ENCODE measurements around the gene LEFTY1. TPM values are rescaled to one million over a fixed set of nuclear protein-coding genes. Genes with fewer than 3 reads are reported as not detected.

The LEFTY1 gene
- total RNA-seq, 2 experiments from 2014 or later = 0.19 TPM; not detected in 1

DNA sequence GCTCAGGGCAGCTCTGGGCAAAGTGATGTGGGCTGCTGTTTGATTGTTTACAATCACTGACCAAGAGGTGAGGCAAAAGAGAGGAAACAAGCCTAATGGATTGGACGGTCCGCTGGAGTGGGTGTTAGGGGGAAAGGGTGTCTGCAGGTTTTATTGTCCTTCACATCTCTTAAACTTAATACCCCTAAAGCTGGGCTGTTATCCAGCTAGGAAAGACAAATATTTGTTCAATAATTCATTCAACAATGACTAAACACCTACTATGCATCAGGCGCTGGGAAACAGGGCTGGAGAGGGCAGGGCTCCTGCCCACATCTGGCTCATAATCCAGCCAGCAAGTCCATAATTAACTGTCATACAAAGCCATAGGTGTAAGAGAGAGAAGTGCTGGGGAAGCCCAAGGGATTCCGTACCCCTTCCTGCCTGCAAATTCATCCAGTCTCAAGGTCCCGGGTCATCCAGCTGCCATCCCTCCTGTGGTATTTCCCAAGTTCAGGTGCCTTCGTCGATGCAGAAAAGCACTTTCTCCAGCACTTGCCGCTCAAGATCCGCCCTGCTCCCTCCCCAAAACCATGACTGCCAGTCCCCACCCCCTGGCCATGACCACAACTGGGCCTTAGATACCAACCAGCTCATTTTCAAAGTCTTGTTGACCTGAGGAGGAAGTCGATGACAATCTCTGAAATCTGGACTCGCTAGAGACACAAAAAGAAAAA, 17.4 kb downstream of the LEFTY1 start:
- peak overlapping the region; percentile 40 for H3K27ac Mint-ChIP-seq
- peaks cover 48% of the 10 kb centered on the region for H3K36me3 Mint-ChIP-seq
- H3K4me1 Mint-ChIP-seq = peaks cover 45% of the 10 kb centered on the region
- H3K4me3 Mint-ChIP-seq = no peak overlapping the region
- ATAC-seq (ENCODE audit: low read depth) (no peak), DNase-seq (no peak)
- H3K27me3 Mint-ChIP-seq = no peaks in the 10 kb centered on the region
- POLR2A ChIA-PET = interaction anchor here (0.7 to 4.4 kb wide), 3 partner anchors 11 to 28 kb away, joined by 3 to 22 read pairs (median 4); partner anchors contain the start of gene TMEM63A
- no peaks in the 10 kb centered on the region for H3K9me3 Mint-ChIP-seq

DNA sequence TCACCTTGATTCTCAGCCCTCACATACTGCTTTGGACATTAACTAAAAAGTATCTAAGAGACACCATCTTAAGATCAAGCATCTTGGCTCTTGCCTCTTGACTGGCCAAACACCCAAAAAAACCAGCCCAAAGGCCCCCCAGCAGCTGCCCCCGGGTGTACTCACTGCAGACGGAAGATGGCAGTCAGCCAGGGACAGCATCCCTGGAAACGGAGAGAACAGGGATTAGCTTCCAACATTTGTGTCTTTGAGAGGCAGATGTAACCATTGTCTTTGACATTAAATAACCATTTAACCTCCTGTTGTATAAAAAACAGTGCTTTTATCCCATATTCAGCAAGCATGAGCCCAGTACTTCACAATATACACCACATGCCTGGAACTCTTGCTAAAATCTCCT, 18.0 kb downstream of the LEFTY1 start:
- POLR2A ChIA-PET = interaction anchor here (0.7 to 4.4 kb wide), 3 partner anchors 9 to 26 kb away, joined by 3 to 22 read pairs (median 4); partner anchors contain the start of gene TMEM63A
- no peak overlapping the region for H3K27ac Mint-ChIP-seq
- no peaks in the 10 kb centered on the region for H3K9me3 Mint-ChIP-seq
- H3K4me1 Mint-ChIP-seq = peaks cover 46% of the 10 kb centered on the region
- no peaks in the 10 kb centered on the region for H3K27me3 Mint-ChIP-seq
- H3K36me3 Mint-ChIP-seq = peaks cover 49% of the 10 kb centered on the region
- DNase-seq (no peak), ATAC-seq (ENCODE audit: low read depth) (no peak)
- no peak overlapping the region for H3K4me3 Mint-ChIP-seq

DNA sequence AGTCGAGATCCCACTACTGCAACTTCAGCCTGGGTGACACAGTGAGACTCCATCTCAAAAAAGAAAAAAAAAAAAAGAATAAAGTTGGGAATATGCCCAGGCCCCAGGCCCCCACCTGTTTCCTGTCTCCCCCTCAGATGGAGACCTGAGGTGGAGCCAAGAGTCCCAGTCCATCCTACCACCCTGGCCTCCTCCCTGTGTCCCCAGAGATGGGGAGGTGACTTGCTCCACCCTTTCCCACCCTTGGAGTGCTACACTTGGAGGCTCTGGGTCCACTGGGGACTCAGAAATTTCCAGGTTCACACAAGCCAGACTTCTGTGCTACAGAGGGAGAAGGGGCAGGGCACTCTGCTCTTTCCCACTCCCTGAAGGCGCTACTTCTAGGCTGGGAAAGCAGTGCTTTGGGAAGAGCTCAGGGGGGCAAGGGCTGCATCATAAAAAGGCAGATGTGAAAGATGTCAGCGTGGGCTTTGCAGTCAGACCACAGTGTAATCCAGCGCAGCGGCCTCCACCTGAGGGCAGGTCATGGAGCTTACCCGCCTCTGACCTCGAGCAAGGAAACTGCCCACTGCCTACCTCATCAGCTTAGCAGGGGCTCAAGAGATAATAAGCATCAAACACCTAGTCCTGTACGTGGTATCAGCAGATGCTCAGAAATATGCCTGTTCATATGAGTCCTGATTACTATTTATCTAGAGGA, 20.2 kb downstream of the LEFTY1 start:
- Mint-ChIP-seq H3K4me3 (no peak overlapping the region), H3K36me3 (peaks cover 44% of the 10 kb centered on the region), H3K9me3 (no peaks in the 10 kb centered on the region), H3K27me3 (no peaks in the 10 kb centered on the region), H3K4me1 (peaks cover 44% of the 10 kb centered on the region), H3K27ac (no peak overlapping the region)
- POLR2A ChIA-PET = no interaction called here
- no peak for DNase-seq
- no peak for ATAC-seq (ENCODE audit: low read depth)

DNA sequence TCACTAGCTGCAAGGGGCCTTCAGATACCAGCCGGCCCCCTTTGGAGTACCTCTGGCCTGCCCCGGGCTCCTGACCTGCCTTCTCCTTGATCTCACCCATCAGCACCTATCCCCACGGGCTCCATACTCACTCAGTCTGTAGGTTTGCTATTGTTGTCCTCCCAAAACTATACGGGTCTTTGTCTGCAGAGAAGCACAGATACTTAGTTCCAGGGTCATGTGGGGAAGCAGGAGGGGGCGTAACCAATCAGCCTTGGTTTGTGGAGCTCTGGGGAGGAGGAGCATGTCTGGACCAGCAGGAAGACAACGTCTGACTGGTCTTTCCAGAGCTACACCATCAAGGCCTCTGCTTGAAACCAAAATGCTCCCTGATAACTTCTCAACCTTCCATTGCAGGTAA, 22.0 kb downstream of the LEFTY1 start:
- H3K27ac Mint-ChIP-seq = peak overlapping the region; percentile 77
- DNase-seq = no peak

DNA sequence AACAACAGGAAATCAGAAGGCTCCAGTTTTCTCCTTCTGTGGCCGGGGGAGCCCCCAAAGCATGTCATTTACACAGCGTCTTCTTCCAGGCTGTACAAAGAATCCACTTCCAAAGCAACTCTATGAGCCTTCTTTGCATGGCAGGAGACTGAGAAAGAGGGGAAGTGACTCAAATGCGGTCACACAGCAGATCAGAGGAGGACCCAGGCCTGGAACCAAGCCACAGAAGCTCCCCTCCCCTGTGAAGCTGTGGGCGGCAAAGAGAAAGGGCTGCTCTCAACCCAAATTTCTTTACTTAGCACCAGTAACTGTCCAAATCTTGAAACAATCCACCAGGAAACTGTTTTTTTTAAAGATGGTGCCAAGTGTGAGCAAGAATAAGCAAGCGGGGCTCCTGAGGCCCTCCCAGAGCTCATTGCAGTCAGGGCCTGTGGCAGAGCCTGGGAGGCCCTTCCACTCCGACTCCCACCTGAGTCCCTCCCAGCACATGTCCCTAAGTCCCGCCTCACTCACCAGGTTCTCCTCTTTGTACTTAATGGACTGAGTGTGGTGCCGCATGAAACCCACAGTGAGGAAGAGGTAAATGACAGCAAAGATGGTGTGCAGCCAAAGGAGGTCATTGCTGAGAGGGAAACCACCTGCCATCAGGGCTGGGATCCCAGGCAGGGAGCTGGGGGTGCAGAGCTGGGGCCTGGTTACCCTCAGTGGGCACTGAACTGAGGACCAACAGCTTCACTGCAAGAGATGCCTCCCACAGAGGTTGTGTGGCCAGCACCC, 22.7 kb downstream of the LEFTY1 start:
- POLR2A ChIA-PET = interaction anchor here (1.1 to 3.2 kb wide), 6 partner anchors 10 to 88 kb away, joined by 3 to 26 read pairs (median 4); partner anchors contain the start of genes PYCR2, SRP9 and TMEM63A

More for the DNA sequence above, 22.0 kb downstream of the LEFTY1 start:
- Mint-ChIP-seq H3K4me1 (peaks cover 41% of the 10 kb centered on the region), H3K4me3 (peak overlapping the region; percentile 57), H3K27me3 (no peaks in the 10 kb centered on the region), H3K36me3 (peaks cover 39% of the 10 kb centered on the region), H3K9me3 (no peaks in the 10 kb centered on the region)
- ATAC-seq (ENCODE audit: low read depth) = no peak
- POLR2A ChIA-PET = interaction anchor here (1.0 to 1.4 kb wide), 4 partner anchors 10 to 57 kb away, joined by 3 to 4 read pairs (median 3); partner anchors contain the start of genes PYCR2 and TMEM63A

DNA sequence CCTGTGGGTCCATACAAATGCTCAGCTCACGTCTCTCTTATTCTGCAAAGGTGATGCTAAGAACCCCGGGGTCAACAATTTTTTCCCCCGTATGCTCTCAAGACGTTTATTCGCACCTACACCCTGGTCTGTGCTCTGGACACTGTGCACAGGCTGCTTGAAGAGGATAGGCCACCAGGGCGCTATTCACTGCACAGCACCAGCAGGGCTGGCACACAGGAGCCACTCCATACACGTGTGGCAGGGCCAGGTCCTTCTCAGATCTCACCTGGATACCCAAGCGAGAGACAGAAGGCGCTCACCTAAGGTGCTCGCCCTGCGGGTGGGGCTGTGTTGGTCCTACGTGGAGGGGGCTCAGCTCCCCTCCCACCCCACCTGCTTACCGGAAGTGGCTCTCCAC, 23.4 kb downstream of the LEFTY1 start:
- Mint-ChIP-seq H3K4me1 (peaks cover 30% of the 10 kb centered on the region), H3K27me3 (no peaks in the 10 kb centered on the region), H3K27ac (peak overlapping the region; percentile 79), H3K9me3 (no peaks in the 10 kb centered on the region), H3K36me3 (peaks cover 26% of the 10 kb centered on the region), H3K4me3 (peak overlapping the region; percentile 57)
- ATAC-seq (ENCODE audit: low read depth) (peak; percentile 30), DNase-seq (no peak)
- POLR2A ChIA-PET = interaction anchor here (1.2 to 3.2 kb wide), 4 partner anchors 16 to 88 kb away, joined by 3 to 26 read pairs (median 5); partner anchors contain the start of genes PYCR2, SRP9 and TMEM63A

More for the DNA sequence above, 22.7 kb downstream of the LEFTY1 start:
- ATAC-seq (ENCODE audit: low read depth) = peak; percentile 93
- Mint-ChIP-seq H3K4me1 (peaks cover 34% of the 10 kb centered on the region), H3K4me3 (peak overlapping the region; percentile 57), H3K27ac (peak overlapping the region; percentile 79), H3K9me3 (no peaks in the 10 kb centered on the region), H3K27me3 (no peaks in the 10 kb centered on the region), H3K36me3 (peaks cover 32% of the 10 kb centered on the region)
- peak; percentile 50 for DNase-seq

DNA sequence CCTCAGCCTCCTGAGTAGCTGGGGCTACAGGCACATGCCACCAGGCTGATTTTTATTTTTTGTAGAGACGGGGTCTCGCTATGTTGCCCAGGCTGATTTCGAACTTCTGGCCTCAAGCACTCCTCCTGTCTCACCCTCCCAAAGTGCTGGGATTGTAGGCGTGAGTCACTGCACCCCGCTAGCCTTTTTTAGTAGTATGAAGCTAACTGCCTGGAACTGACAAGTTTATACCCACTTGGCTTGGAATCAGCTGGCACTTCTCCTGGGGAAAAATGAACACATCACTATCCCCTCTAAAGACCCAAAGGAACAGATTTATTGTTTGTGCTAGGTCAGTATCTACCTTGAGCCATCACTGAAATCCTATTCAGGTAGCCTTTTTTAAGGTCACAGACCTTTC, 25.8 kb downstream of the LEFTY1 start:
- Mint-ChIP-seq H3K4me3 (no peak overlapping the region), H3K4me1 (peaks cover 27% of the 10 kb centered on the region), H3K9me3 (no peaks in the 10 kb centered on the region), H3K27me3 (no peaks in the 10 kb centered on the region), H3K27ac (no peak overlapping the region), H3K36me3 (peaks cover 23% of the 10 kb centered on the region)
- ATAC-seq (ENCODE audit: low read depth) (no peak), DNase-seq (no peak)
- POLR2A ChIA-PET = no interaction called here

DNA sequence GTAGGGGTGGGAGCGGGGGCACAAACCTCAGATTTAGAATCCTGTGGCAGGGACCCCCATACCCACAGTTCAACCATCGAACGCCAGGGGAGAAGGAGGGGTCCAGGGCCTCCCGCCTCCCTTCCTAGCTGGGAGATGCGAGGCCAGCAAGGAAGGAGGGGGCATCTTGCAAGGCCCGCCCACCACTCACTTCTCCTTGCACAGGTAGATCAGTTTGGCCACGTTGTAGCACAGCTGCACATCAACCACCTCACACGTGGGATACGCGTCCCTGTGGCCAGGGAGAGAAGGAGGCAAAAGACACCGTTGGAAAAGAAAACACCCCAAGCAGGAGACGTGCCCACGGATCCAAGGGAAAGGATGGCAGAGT, 26.4 kb downstream of the LEFTY1 start:
- Mint-ChIP-seq H3K9me3 (no peaks in the 10 kb centered on the region), H3K4me1 (peaks cover 24% of the 10 kb centered on the region)

DNA sequence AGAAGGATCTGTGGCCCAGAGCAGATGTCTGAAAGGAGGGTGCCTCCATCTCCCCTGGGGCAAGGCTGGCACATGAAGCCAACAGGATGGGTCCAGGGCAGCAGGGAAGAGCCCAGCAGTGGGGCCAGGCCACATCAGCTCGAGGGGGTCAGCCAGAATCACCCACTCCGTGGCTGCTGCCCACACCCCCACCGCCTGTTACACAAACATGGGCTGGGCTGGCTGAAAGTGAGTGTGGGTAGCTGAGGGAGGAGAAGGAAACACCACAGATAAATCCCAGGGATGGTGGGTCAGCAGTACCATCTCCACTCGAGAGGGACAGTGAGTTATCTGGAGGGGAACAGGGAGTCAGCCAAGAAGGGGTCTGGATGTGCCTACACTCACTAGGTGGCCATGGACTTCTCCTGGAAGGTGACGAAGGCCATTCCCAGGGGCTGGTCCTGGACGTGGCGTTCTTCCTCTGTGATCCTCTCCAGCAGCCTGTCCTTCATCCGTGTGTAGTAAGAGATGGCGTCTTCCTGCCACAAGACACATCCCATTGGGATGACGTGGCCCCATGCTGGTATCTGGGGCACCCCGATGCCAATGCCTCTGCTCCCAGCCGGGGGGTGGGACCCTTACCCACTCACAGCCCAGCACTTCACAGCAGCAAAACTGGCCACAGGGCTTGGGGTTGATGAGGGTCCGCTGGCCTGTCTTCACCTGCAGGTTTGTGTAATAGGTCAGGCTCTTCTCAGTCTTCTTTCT, 26.9 kb downstream of the LEFTY1 start:
- Mint-ChIP-seq H3K27me3 (no peaks in the 10 kb centered on the region), H3K4me3 (no peak overlapping the region), H3K4me1 (peaks cover 19% of the 10 kb centered on the region), H3K9me3 (no peaks in the 10 kb centered on the region), H3K27ac (no peak overlapping the region), H3K36me3 (peaks cover 14% of the 10 kb centered on the region)
- no peak for ATAC-seq (ENCODE audit: low read depth)
- DNase-seq = no peak
- POLR2A ChIA-PET = interaction anchor here (1.1 kb wide), 1 partner anchor 19 kb away, joined by 3 read pairs; no protein-coding TSS in a partner anchor

More for the DNA sequence above, 26.4 kb downstream of the LEFTY1 start:
- no peak overlapping the region for H3K4me3 Mint-ChIP-seq
- no peaks in the 10 kb centered on the region for H3K27me3 Mint-ChIP-seq
- no peak overlapping the region for H3K27ac Mint-ChIP-seq
- ATAC-seq (ENCODE audit: low read depth) = no peak
- POLR2A ChIA-PET = no interaction called here
- DNase-seq = no peak
- peaks cover 17% of the 10 kb centered on the region for H3K36me3 Mint-ChIP-seq

DNA sequence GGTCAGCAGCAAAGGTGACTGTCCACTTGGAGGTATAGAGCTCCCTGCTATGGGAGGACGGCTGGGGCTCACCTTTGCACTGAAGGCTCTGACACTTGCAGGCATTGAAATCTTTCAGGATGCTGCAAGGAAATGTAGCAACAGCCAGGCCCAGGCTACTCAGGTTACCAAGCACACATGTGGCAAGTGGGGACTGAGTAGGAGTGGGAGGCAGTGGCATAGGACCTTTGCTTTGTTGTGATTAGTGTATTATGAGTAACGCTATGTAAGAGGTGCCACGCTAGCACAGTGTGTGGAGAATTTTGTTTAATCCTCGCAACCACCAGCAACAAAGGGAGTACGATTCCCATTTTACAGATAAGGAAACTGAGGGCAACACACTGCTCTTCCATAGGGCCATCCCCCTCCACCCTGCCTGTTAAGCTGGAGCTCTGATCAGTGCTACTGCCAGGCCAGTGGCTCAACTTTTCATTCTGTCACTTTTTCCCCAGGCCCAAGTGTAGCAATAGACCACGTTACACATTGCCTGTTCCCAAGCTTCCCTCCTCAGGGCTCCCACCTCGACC, 28.0 kb downstream of the LEFTY1 start:
- POLR2A ChIA-PET = interaction anchor here (1.1 to 1.3 kb wide), 2 partner anchors 20 to 63 kb away, joined by 3 read pairs; partner anchors contain the start of gene PYCR2
- Mint-ChIP-seq H3K4me3 (no peak overlapping the region), H3K27me3 (no peaks in the 10 kb centered on the region), H3K27ac (no peak overlapping the region), H3K9me3 (no peaks in the 10 kb centered on the region), H3K36me3 (peaks cover 16% of the 10 kb centered on the region), H3K4me1 (peaks cover 12% of the 10 kb centered on the region)
- ATAC-seq (ENCODE audit: low read depth) (no peak), DNase-seq (no peak)

DNA sequence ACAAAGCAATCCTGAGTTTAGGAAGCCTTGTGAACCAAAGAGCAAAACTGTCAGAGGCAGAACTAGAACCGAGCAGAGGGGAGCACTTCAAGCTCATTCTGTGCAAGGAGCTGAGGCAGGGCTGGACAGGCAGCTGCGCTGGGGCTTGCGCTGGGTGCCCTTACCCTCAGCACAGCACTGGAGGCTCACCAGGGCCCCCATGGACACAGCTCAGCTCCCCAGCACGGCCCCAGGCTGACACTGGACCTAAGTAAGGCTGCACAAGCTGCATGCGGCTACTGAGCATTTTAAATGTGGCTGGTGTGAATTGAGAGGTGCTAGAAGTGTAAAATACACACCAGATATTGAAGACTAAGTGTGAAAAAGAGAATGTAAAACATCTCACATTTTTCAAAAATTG, 28.8 kb downstream of the LEFTY1 start:
- no peaks in the 10 kb centered on the region for H3K9me3 Mint-ChIP-seq
- no peak overlapping the region for H3K4me3 Mint-ChIP-seq
- peaks cover 17% of the 10 kb centered on the region for H3K36me3 Mint-ChIP-seq
- no peak overlapping the region for H3K27ac Mint-ChIP-seq
- POLR2A ChIA-PET = interaction anchor here (1.1 to 1.3 kb wide), 2 partner anchors 22 to 64 kb away, joined by 3 read pairs; partner anchors contain the start of genes PYCR2 and TMEM63A
- H3K4me1 Mint-ChIP-seq = peaks cover 6% of the 10 kb centered on the region
- no peaks in the 10 kb centered on the region for H3K27me3 Mint-ChIP-seq
- ATAC-seq (ENCODE audit: low read depth) (no peak), DNase-seq (no peak)

DNA sequence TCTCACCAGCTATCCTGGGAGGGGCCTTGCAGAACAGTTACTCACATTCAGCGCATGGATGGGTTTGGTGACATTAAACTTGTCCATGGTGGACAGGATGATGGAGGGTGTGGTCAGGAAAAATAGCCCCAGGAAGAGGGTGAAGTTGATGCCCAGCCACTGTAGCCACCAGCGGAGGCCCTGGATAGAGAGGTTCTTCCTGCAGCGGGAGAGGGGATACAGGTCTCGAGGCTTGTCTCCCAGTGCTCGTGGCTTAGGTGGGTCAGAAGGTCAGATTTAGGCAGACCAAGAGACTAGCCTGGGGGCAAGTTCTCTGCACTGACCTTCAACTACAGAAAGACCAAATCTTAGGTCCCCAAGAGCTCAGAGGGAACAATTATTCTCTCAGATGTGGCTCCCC, 29.8 kb downstream of the LEFTY1 start:
- peaks cover 21% of the 10 kb centered on the region for H3K36me3 Mint-ChIP-seq
- H3K4me3 Mint-ChIP-seq = no peak overlapping the region
- ATAC-seq (ENCODE audit: low read depth) (no peak), DNase-seq (no peak)
- peaks cover 5% of the 10 kb centered on the region for H3K4me1 Mint-ChIP-seq
- H3K27ac Mint-ChIP-seq = no peak overlapping the region
- no peaks in the 10 kb centered on the region for H3K27me3 Mint-ChIP-seq
- H3K9me3 Mint-ChIP-seq = no peaks in the 10 kb centered on the region
- POLR2A ChIA-PET = interaction anchor here (1.1 kb wide), 1 partner anchor 23 kb away, joined by 3 read pairs; the partner anchor contains the start of gene TMEM63A

Data from activated naive CD8-positive, alpha-beta T cell treated with anti-CD3 and anti-CD28 coated beads, Interleukin-2, amount 10 ng/mL, durations not matched to agents 7 days and 5 days (primary cell).